Immature natural killer cell (primary cell): ENCODE data around the gene FAM171A2. TPM values are rescaled to one million over a fixed set of nuclear protein-coding genes. Genes with fewer than 3 reads are reported as not detected.

Source experiments
- DNase-seq, 3 donors: peaks; one replicate each; pipeline ENCODE4 v3.0.0; 2022; ENCODE audit warnings: mixed read lengths in 1 of 3
- H3K27ac Mint-ChIP-seq, 6 donors: one replicate each; pipeline ENCODE4 v1.8.0; 2020; ENCODE audit warnings: mixed read lengths in 6 of 6, mild to moderate bottlenecking in 5 of 6, inconsistent platforms in 4 of 6, moderate library complexity in 3 of 6
- H3K27me3 Mint-ChIP-seq, 3 donors: one replicate each; pipeline ENCODE4 v1.8.0; 2020 to 2021; ENCODE audit warnings: low read depth in 3 of 3, mild to moderate bottlenecking in 3 of 3, mixed read lengths in 3 of 3, moderate library complexity in 3 of 3, inconsistent platforms in 1 of 3
- H3K36me3 Mint-ChIP-seq, 3 donors: one replicate each; pipeline ENCODE4 v1.8.0; 2020; ENCODE audit warnings: mixed read lengths in 3 of 3, inconsistent platforms in 2 of 3, mild to moderate bottlenecking in 2 of 3
- H3K4me1 Mint-ChIP-seq, 2 donors: one replicate each; pipeline ENCODE4 v1.8.0; 2020; ENCODE audit warnings: inconsistent platforms in 2 of 2, mild to moderate bottlenecking in 2 of 2, mixed read lengths in 2 of 2, moderate library complexity in 1 of 2
- H3K4me3 Mint-ChIP-seq, 5 donors: one replicate each; pipeline ENCODE4 v1.8.0; 2020; ENCODE audit warnings: mild to moderate bottlenecking in 5 of 5, mixed read lengths in 5 of 5, inconsistent platforms in 3 of 5, moderate library complexity in 3 of 5
- H3K9me3 Mint-ChIP-seq, 6 donors: one replicate each; pipeline ENCODE4 v1.8.0; 2020; ENCODE audit warnings: mild to moderate bottlenecking in 6 of 6, mixed read lengths in 6 of 6, inconsistent platforms in 4 of 6, moderate library complexity in 3 of 6
- polyA plus RNA-seq, 3 donors: library from polyadenylated mRNA; unstranded; fragments of 300-500 nt; fragmentation: Illumina TruSeq; gene quantifications; one replicate each; pipeline ENCODE4 v1.2.3, GENCODE V29; 2021

The FAM171A2 gene
- polyA plus RNA-seq, 3 donors from 2014 or later, result 0.07 TPM; not detected in 2

DNA sequence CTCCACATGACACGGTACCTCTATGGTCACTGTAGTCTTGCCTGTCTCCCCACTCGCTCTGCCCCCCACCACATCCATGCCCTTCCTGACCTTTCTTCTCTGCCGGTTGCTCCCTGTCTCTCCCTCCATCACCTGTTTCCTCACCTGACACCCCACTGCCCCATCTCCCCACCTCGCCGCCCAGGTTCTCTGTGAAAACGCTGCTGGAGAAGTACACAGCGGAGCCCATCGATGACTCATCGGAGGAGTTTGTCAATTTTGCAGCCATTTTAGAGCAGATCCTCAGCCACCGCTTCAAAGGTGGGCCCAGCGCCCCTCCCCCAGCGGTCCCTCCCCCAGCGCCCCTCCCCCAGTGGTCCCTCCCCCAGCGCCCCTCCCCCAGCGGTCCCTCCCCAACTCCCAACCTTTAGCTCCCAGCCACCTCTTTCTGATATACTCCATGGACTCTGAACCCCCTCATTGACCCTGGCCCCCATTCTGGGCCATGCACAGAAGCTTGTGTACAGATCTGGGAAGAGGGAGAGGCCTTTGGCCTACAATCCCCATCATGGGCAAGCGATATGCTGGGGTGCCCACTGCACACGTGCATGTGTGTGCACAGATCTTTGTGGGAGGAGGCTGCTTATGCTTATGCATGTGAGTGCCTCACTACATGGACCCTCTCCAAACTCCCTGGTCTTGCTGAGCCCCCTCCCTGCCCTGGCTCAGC is 51.1 kb downstream of the FAM171A2 start:
- H3K27me3 Mint-ChIP-seq, result peaks cover 9 to 19% (median 16%) of the 10 kb centered on the region in 3 donors
- no peak overlapping the region for H3K4me3 Mint-ChIP-seq
- H3K4me1 Mint-ChIP-seq, result peaks cover 11 to 20% of the 10 kb centered on the region in 2 donors
- H3K9me3 Mint-ChIP-seq, result peaks cover 0 to 3% (median 0%) of the 10 kb centered on the region in 6 donors
- no peak overlapping the region for H3K27ac Mint-ChIP-seq
- peaks cover 0 to 4% (median 0%) of the 10 kb centered on the region in 3 donors for H3K36me3 Mint-ChIP-seq
- no peak for DNase-seq

- Mint-ChIP-seq H3K27me3 (peaks cover 15 to 20% (median 16%) of the 10 kb centered on the region in 3 donors), H3K4me3 (no peak overlapping the region), H3K27ac (no peak overlapping the region), H3K36me3 (no peaks in the 10 kb centered on the region), H3K4me1 (peaks cover 20 to 24% of the 10 kb centered on the region in 2 donors), H3K9me3 (peaks cover 0 to 2% (median 0%) of the 10 kb centered on the region in 6 donors)
- DNase-seq, result no peak
Measured at GRCh38 chr17:44311562-44312181, 52.0 kb downstream of the FAM171A2 start.

DNA sequence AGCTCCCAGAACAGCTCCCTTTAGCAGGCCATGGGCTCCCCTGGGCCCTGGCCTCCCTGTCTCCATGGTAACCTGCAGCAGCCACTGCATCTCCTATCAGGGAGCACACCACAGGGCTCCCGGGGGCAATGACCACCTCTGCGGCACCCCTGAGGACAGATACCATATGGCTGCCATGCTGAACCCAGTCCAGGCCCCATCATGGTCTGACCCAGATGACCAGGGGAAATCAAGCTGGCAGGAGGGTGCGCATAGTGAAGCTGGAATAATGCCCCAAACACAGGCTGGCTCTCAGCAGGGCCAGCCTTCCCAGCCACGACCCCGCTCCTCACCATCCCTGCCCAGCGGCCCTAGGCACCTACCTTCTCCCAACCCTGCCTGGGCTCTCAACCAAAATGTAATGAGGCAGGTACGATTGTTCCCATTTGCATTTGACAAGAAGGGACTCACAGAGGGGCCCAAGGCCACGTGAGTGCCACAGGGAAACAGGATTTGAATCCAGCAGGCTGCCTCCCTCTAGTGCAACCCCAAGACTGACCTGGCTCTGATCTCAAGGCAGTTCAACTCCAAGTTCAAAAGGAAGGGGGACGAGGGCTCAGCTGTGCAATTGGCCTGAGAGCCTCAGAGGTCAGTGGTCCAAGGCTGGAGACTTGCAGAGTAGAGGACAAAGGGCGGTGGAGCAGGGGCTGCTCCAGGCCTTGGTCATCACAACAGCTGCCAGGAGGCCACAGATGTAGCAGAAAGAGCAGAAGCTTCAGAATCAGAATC is 52.9 kb downstream of the FAM171A2 start:
- Mint-ChIP-seq H3K36me3 (no peaks in the 10 kb centered on the region), H3K27ac (no peak overlapping the region), H3K27me3 (peaks cover 15 to 17% (median 15%) of the 10 kb centered on the region in 3 donors), H3K4me3 (no peak overlapping the region), H3K9me3 (no peaks in the 10 kb centered on the region), H3K4me1 (peaks cover 18 to 23% of the 10 kb centered on the region in 2 donors)
- DNase-seq, result no peak

- no peaks in the 10 kb centered on the region for H3K36me3 Mint-ChIP-seq
- peaks cover 13 to 19% of the 10 kb centered on the region in 2 donors for H3K4me1 Mint-ChIP-seq
- peak overlapping the region in 3 of 5 donors; percentile 5 to 30 (median 30) for H3K4me3 Mint-ChIP-seq
- no peak overlapping the region for H3K27ac Mint-ChIP-seq
- no peak for DNase-seq
- H3K9me3 Mint-ChIP-seq, result no peaks in the 10 kb centered on the region
- peaks cover 12 to 16% (median 15%) of the 10 kb centered on the region in 3 donors for H3K27me3 Mint-ChIP-seq
Measured at GRCh38 chr17:44310188-44310587, 53.5 kb downstream of the FAM171A2 start.

DNA sequence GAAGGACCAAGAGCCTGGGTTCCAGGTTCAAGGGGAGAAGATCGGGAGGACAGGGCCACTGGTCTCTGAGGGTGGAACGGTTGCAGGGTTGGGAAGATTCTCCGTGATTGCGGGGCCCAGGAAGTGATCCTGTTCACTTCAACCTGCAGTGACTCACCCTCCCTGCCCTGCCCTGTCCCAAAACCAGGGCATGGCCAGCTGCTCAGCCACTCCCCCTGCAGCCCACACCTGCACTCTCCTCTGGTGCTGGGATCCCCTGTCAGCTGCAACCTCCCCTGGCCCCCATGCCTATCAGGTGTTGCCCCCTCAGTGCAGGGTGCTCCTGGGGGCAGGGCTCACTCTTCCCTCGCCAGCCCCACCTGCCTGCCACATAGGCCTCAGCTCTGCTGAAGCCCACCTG is 54.2 kb downstream of the FAM171A2 start:
- H3K36me3 Mint-ChIP-seq, result no peaks in the 10 kb centered on the region
- H3K27me3 Mint-ChIP-seq, result peaks cover 15 to 16% (median 15%) of the 10 kb centered on the region in 3 donors
- H3K27ac Mint-ChIP-seq, result peak overlapping the region in 1 of 6 donors; percentile 71

GRCh38 chr17:44308865-44309264 is 54.8 kb downstream of the FAM171A2 start:
- H3K36me3 Mint-ChIP-seq, result no peaks in the 10 kb centered on the region
- DNase-seq, result no peak
- peaks cover 18 to 23% of the 10 kb centered on the region in 2 donors for H3K4me1 Mint-ChIP-seq
- H3K9me3 Mint-ChIP-seq, result no peaks in the 10 kb centered on the region
- H3K27me3 Mint-ChIP-seq, result peaks cover 9 to 10% (median 10%) of the 10 kb centered on the region in 3 donors
- no peak overlapping the region for H3K27ac Mint-ChIP-seq
- H3K4me3 Mint-ChIP-seq, result peak overlapping the region in 3 of 5 donors; percentile 25 to 42 (median 33)

More for the DNA sequence above, 54.2 kb downstream of the FAM171A2 start:
- Mint-ChIP-seq H3K4me3 (peak overlapping the region in 4 of 5 donors; percentile 25 to 42 (median 30)), H3K4me1 (peaks cover 13 to 19% of the 10 kb centered on the region in 2 donors), H3K9me3 (no peaks in the 10 kb centered on the region)
- no peak for DNase-seq

- H3K36me3 Mint-ChIP-seq, result no peaks in the 10 kb centered on the region
- H3K27me3 Mint-ChIP-seq, result peaks cover 8 to 9% (median 9%) of the 10 kb centered on the region in 3 donors
- H3K4me1 Mint-ChIP-seq, result peaks cover 19 to 23% of the 10 kb centered on the region in 2 donors
- no peak within 1 kb of the TSS for H3K27ac Mint-ChIP-seq
- DNase-seq, result peak; percentile 83 to 85 (median 84)
- no peaks in the 10 kb centered on the region for H3K9me3 Mint-ChIP-seq
- peak within 1 kb of the TSS; percentile 29 to 67 (median 42) for H3K4me3 Mint-ChIP-seq
Measured at GRCh38 chr17:44308320-44308818, 55.3 kb downstream of the FAM171A2 start, which contains the start of gene RUNDC3A. Gene RUNDC3A (plus strand): TSS chr17:44308601. CDS start chr17:44308833, 232 bp downstream.

- H3K27me3 Mint-ChIP-seq, result peaks cover 8 to 11% (median 9%) of the 10 kb centered on the region in 3 donors
- H3K36me3 Mint-ChIP-seq, result no peaks in the 10 kb centered on the region
- H3K9me3 Mint-ChIP-seq, result no peaks in the 10 kb centered on the region
- H3K4me3 Mint-ChIP-seq, result peak overlapping the region; percentile 22 to 67 (median 40)
- DNase-seq, result no peak
- H3K4me1 Mint-ChIP-seq, result peaks cover 19 to 23% of the 10 kb centered on the region in 2 donors
- peak overlapping the region in 1 of 6 donors; percentile 73 for H3K27ac Mint-ChIP-seq
Measured at GRCh38 chr17:44307387-44308186, 56.1 kb downstream of the FAM171A2 start.

DNA sequence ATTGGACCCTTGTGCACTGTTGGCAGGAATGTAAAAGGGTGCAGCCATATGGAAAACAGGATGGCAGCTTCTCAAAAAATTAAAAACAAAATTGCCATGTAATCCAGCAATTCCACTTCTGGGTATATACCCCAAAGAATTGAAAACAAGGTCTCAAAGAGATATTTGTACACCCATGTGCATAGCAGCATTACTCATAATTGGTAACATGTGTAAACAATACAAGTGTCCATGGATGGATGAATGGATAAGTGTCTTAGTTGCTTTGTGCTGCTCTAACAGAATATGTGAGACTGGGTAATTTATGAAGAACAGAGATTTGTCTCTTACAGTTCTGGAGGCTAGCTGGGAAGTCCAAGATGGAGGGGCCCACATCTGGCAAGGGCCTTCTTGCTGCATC is 59.0 kb downstream of the FAM171A2 start:
- Mint-ChIP-seq H3K9me3 (no peaks in the 10 kb centered on the region), H3K4me3 (no peak overlapping the region), H3K4me1 (peaks cover 19% of the 10 kb centered on the region in 2 donors), H3K27me3 (peaks cover 6 to 13% (median 9%) of the 10 kb centered on the region in 3 donors), H3K36me3 (no peaks in the 10 kb centered on the region), H3K27ac (no peak overlapping the region)
- no peak for DNase-seq

Other genes with a start within 250 kb of the FAM171A2 start
- gene HDAC5, start 240.2 kb downstream of the FAM171A2 start, polyA plus RNA-seq, result 10 to 100 TPM; 12.0 to 28.7 (median 20.3) TPM
- gene HROB, start 221.9 kb downstream of the FAM171A2 start, polyA plus RNA-seq, result 1 to 10 TPM in 1 of 3 donors, under 1 TPM in 1, not detected in 1; 0.22 to 1.0 TPM
- gene ASB16, start 193.1 kb downstream of the FAM171A2 start, polyA plus RNA-seq, result under 1 TPM in 1 of 3 donors, not detected in 2; 0.27 TPM
- gene TMUB2, start 176.9 kb downstream of the FAM171A2 start, polyA plus RNA-seq, result 10 to 100 TPM; 20.2 to 32.8 (median 26.5) TPM
- gene ATXN7L3, start 164.0 kb downstream of the FAM171A2 start, polyA plus RNA-seq, result 10 to 100 TPM in 1 of 3 donors, 1 to 10 TPM in 2; 5.1 to 11.9 (median 6.8) TPM
- 10 to 100 TPM in 2 of 3 donors, 1 to 10 TPM in 1; 7.2 to 68.8 (median 21.6) TPM for gene UBTF, start 144.2 kb downstream of the FAM171A2 start, polyA plus RNA-seq
- under 1 TPM in 1 of 3 donors, not detected in 2; 0.23 TPM for gene SLC4A1, start 95.7 kb downstream of the FAM171A2 start, polyA plus RNA-seq
- gene RUNDC3A, start 55.3 kb downstream of the FAM171A2 start, polyA plus RNA-seq, result not detected
- 100 to 1,000 TPM; 125 to 158 (median 127) TPM for gene SLC25A39, start 39.0 kb downstream of the FAM171A2 start, polyA plus RNA-seq
- 100 to 1,000 TPM in 1 of 3 donors, 10 to 100 TPM in 2; 50.9 to 103 (median 73.3) TPM for gene GRN, start 18.6 kb downstream of the FAM171A2 start, polyA plus RNA-seq
- 1 to 10 TPM; 1.9 to 9.3 (median 2.8) TPM for gene ITGA2B, start 25.8 kb upstream of the FAM171A2 start, polyA plus RNA-seq
- 100 to 1,000 TPM in 1 of 3 donors, 10 to 100 TPM in 2; 15.5 to 101 (median 22.1) TPM for gene GPATCH8, start 139.6 kb upstream of the FAM171A2 start, polyA plus RNA-seq
- 1 to 10 TPM in 1 of 3 donors, under 1 TPM in 2; 0.56 to 3.3 (median 0.97) TPM for gene FZD2, start 193.6 kb upstream of the FAM171A2 start, polyA plus RNA-seq